Activated T-cell treated with anti-CD3 and anti-CD28 coated beads for 4 hours (primary cell): ENCODE results near the gene ANKRD12.
"Not testable (repeated sequence)": the region's sequence is repeated elsewhere in the genome, so short reads cannot be mapped to it uniquely, and the experiment has no call there.

Source experiments
- DNase-seq: peaks from one replicate; pipeline ENCODE4 v3.0.0-alpha.2; 2020

Gene ANKRD12

DNA sequence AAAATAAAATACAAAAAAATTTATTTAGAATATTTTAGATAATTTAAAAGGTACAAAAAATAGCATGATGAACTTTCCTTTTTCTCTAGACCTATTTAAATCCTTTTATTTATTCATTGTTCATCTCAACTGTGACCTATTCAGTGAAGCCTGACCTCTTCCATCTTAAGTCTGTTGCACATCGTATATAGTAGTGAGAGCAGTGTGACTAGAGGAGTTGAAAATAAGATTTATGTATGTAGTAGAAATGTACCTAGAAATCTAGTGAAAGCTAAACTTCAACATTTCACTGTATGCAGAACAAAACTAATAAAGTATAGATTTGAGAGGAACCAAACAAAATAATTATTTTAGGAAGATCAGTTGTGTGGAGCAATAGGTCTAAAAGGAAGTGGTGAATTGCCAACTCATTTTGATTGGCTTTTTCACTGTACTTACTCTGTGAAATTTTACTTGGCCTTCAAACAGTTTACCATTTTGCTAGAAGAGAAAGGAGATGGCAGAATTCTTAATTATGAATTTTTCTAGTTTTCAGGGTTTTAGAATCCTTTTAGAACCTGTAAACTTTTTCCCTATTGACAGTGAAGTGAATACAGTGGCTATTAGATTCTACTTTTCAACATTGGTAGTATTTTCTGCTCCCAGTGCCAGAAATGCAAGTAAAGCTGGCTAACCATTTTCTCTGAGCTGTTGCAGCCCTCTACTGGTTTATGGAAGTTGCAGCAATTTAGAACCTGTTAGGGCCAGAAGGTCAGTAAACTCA lies 11.0 kb downstream of the ANKRD12 start:
- DNase-seq: no peak

DNA sequence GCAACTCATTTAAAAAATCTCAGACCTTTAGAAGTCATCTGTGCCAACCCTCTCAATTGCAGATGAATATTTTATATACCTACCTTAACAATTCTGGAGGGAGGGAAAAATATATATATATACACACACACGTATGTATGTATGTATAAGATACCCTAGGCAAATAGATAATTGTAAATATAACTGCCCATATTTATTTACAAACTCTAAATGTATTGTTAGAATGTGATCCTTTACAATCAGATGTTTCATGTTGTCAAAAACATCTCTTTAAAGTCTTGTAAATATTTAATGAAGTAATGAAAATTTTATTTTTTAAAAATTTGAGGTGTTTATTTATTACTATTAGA lies 11.6 kb downstream of the ANKRD12 start:
- DNase-seq: no peak

GRCh38 chr18:9150121-9150520 lies 13.5 kb downstream of the ANKRD12 start:
- no peak for DNase-seq

DNA sequence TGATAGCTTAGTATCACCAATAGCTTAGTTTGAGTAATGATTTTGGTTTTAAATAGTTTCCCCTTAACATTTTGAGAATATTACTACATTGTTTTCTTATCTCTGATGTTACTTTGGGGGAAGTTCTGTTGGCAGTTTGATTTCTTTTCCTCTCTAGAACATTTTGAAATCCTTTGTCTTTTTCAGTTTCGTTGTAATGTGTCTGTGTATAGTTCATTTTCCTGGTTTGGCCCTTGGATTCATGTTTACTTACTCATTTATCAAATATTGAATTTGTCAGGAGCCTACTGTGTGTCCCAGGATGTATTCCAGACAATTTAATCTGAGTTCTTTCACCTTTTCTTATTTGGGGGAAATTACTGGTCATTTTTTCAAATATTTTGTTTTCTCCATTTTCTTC lies 16.7 kb downstream of the ANKRD12 start:
- no peak for DNase-seq

- DNase-seq: no peak
Measured at GRCh38 chr18:9156604-9157249, 20.1 kb downstream of the ANKRD12 start.

- DNase-seq: no peak
Measured at GRCh38 chr18:9157806-9158205, 21.2 kb downstream of the ANKRD12 start.

- DNase-seq: no peak
Measured at GRCh38 chr18:9160014-9160413, 23.4 kb downstream of the ANKRD12 start.

GRCh38 chr18:9162663-9163062 lies 26.1 kb downstream of the ANKRD12 start:
- not testable (repeated sequence) for DNase-seq

DNA sequence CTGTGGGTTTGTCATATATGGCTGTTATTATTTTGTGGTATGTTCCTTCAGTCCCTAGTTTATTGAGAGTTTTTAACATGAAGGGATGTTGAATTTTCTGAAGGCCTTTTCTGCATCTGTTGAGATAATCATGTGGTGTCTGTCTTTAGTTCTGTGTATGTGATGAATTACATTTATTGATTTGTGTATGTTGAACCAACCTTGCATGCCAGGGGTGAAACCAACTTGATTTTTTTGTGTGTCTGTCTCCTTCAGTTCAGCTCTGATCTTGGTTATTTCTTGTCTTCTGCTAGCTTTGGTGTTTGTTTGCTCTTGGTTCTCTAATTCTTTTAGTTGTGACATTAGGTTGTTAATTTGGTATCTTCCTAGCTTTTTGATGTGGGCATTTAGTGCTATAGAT lies 27.6 kb downstream of the ANKRD12 start:
- not testable (repeated sequence) for DNase-seq

GRCh38 chr18:9165883-9166282 lies 29.3 kb downstream of the ANKRD12 start:
- not testable (repeated sequence) for DNase-seq

GRCh38 chr18:9169515-9169914 lies 32.9 kb downstream of the ANKRD12 start:
- DNase-seq: not testable (repeated sequence)

GRCh38 chr18:9171919-9172318 lies 35.3 kb downstream of the ANKRD12 start:
- not testable (repeated sequence) for DNase-seq

GRCh38 chr18:9172506-9173127 lies 36.0 kb downstream of the ANKRD12 start:
- DNase-seq: no peak

GRCh38 chr18:9173770-9174233 lies 37.2 kb downstream of the ANKRD12 start:
- DNase-seq: no peak

DNA sequence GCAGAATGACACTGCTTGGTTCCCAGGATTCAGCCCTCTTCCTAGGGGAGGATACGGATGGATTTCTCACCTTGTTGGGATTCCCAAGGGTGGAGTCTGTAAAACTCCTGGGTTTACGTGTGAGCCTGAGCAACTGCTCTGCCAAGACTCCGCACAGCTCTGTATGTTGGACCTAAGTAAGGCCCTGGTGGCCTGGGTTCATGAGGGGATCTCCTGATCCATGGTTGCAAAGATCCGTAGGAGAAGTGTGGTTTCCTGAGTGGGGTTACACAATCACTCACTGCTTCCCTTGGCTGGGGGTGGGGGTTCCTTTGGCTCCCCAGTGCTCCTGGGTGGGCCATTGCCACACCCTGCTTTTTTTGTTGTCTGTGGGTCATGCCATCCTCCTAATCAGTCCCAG lies 37.7 kb downstream of the ANKRD12 start:
- DNase-seq: no peak

DNA sequence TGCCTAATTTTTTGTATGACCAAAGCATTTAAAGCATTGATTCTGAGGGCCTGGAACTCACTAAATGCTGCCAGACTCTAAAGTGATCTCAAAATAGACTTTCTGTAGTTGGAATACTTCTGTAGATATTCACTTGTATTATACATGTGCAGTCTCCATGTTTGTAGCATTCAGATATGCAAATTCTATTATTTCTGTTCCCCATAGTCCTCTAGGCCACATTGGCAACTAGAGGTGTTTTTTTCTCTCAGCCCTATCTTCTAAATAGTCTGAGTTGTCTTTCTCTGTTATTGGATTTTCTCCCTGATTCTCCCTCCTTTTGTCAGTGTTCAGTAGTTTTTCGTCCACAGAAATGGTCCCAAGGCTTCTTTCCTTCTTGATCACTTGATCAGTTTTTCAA lies 38.5 kb downstream of the ANKRD12 start:
- no peak for DNase-seq

- no peak for DNase-seq
Measured at GRCh38 chr18:9177031-9177430, 40.5 kb downstream of the ANKRD12 start.

DNA sequence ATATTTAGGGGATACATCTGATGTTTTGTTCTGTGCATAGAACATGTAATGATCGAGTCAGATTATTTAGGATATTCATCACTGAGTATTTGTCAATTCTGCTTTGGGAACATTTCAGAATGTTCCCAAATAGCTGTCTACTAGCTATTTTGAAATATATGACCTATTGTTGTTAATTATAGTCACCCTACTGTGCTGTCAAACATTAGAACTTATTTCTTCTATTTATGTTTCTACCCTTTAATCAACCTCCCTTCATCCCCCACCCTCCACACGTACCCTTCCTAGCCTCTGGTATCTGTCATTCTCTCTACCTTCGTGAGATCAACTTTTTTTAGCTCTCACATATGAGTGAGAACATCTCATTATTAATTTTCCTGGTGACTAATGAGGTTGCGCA lies 40.9 kb downstream of the ANKRD12 start:
- no peak for DNase-seq

GRCh38 chr18:9178557-9178956 lies 42.0 kb downstream of the ANKRD12 start:
- DNase-seq: no peak

- no peak for DNase-seq
Measured at GRCh38 chr18:9181275-9181674, 44.7 kb downstream of the ANKRD12 start.

GRCh38 chr18:9182852-9183399 lies 46.3 kb downstream of the ANKRD12 start:
- no peak for DNase-seq

- DNase-seq: no peak
Measured at GRCh38 chr18:9184998-9185613, 48.5 kb downstream of the ANKRD12 start.
